GM23338 (cell line): ENCODE results near the gene RGS2.

Experiments
- CREB1 ChIP-seq: fragments of 250-450 bp; sonication (Bioruptor Pico); IDR thresholded peaks from 2 replicates; pipeline ENCODE4 v1.5.0; 2020; ENCODE audit warnings: low read depth, mild to moderate bottlenecking, moderate library complexity
- CTCF ChIP-seq, 2 experiments: fragments of 200-600 bp in 1 of 2; sonication (generic) in 1 of 2; conservative IDR thresholded peaks; 2 replicates each; pipeline versions ENCODE4 v1.5.1 to v1.6.1; 2016 to 2017; ENCODE audit warnings: antibody characterized with exemption in 2 of 2, low read depth in 2 of 2, mild to moderate bottlenecking in 2 of 2, moderate library complexity in 1 of 2
- ETS1 ChIP-seq: IDR thresholded peaks from 2 replicates; pipeline ENCODE4 v1.6.1; 2016; ENCODE audit warnings: antibody characterized with exemption
- EZH2 ChIP-seq: fragments of 200-600 bp; sonication (generic); IDR thresholded peaks from one replicate; pipeline ENCODE4 v1.8.0; 2017; ENCODE audit warnings: antibody characterized with exemption, mild to moderate bottlenecking, low read depth; ENCODE audit not compliant: unreplicated experiment
- EZH2phosphoT487 ChIP-seq: fragments of 200-600 bp; sonication (generic); IDR thresholded peaks from one replicate; pipeline ENCODE4 v1.8.1; 2018; ENCODE audit warnings: antibody characterized with exemption; ENCODE audit not compliant: unreplicated experiment
- JUNB ChIP-seq: IDR thresholded peaks from one replicate; pipeline ENCODE4 v1.6.1; 2016; ENCODE audit warnings: antibody characterized with exemption; ENCODE audit not compliant: unreplicated experiment
- POLR2AphosphoS5 ChIP-seq: IDR thresholded peaks from 2 replicates; pipeline ENCODE4 v1.6.1; 2016; ENCODE audit warnings: antibody characterized with exemption, low read depth
- REST ChIP-seq: IDR thresholded peaks from one replicate; pipeline ENCODE4 v1.6.1; 2018; ENCODE audit warnings: antibody characterized with exemption; ENCODE audit not compliant: unreplicated experiment
- STAT1 ChIP-seq: IDR thresholded peaks from one replicate; pipeline ENCODE4 v1.6.1; 2016; ENCODE audit warnings: antibody characterized with exemption; ENCODE audit not compliant: unreplicated experiment
- ZNF114 ChIP-seq: fragments of 250-450 bp; sonication (Bioruptor Pico); IDR thresholded peaks from 2 replicates; pipeline ENCODE4 v1.5.0; 2020; ENCODE audit warnings: mild to moderate bottlenecking, moderate library complexity
- ZNF331 ChIP-seq: fragments of 250-450 bp; sonication (Bioruptor Pico); IDR thresholded peaks from 2 replicates; pipeline ENCODE4 v1.5.0; 2020; ENCODE audit warnings: low read depth, mild to moderate bottlenecking, moderate library complexity
- ZNF462 ChIP-seq: fragments of 250-450 bp; sonication (Bioruptor Pico); IDR thresholded peaks from 2 replicates; pipeline ENCODE4 v1.5.0; 2020; ENCODE audit warnings: mild to moderate bottlenecking, moderate library complexity

- TF ChIP-seq CTCF (conservative IDR thresholded peaks at IDR 0.05; ENCODE audit: low read depth in 2 of 2) (no peak), EZH2 (no peak), POLR2AphosphoS5 (no peak), REST (no peak), STAT1 (no peak), EZH2phosphoT487 (no peak), CREB1 (CRISPR knock-in tag) (no peak), ZNF114 (CRISPR knock-in tag) (no peak), ETS1 (no peak), ZNF462 (CRISPR knock-in tag) (no peak), JUNB (no peak), ZNF331 (CRISPR knock-in tag) (no peak)
These were observed 46.6 kb upstream of the RGS2 start for GRCh38 chr1:192762265-192762664.
